Activated naive CD4-positive, alpha-beta T cell treated with anti-CD3 and anti-CD28 coated beads, Interleukin-2, amount 50 U/mL, for 24 hours (primary cell): Measurements from ENCODE around the gene DES.

Experiments
- H3K27ac Mint-ChIP-seq: one replicate; pipeline ENCODE4 v1.8.0; 2021; ENCODE audit warnings: mild to moderate bottlenecking, mixed read lengths
- H3K27me3 Mint-ChIP-seq: one replicate; pipeline ENCODE4 v1.8.0; 2021; ENCODE audit warnings: mixed read lengths
- H3K36me3 Mint-ChIP-seq: one replicate; pipeline ENCODE4 v1.8.0; 2021; ENCODE audit warnings: mixed read lengths
- H3K4me1 Mint-ChIP-seq: one replicate; pipeline ENCODE4 v1.8.0; 2021; ENCODE audit warnings: mixed read lengths
- H3K4me3 Mint-ChIP-seq: one replicate; pipeline ENCODE4 v1.8.0; 2021; ENCODE audit warnings: mild to moderate bottlenecking, mixed read lengths
- H3K9me3 Mint-ChIP-seq: one replicate; pipeline ENCODE4 v1.8.0; 2021; ENCODE audit warnings: mixed read lengths

DES gene

DNA sequence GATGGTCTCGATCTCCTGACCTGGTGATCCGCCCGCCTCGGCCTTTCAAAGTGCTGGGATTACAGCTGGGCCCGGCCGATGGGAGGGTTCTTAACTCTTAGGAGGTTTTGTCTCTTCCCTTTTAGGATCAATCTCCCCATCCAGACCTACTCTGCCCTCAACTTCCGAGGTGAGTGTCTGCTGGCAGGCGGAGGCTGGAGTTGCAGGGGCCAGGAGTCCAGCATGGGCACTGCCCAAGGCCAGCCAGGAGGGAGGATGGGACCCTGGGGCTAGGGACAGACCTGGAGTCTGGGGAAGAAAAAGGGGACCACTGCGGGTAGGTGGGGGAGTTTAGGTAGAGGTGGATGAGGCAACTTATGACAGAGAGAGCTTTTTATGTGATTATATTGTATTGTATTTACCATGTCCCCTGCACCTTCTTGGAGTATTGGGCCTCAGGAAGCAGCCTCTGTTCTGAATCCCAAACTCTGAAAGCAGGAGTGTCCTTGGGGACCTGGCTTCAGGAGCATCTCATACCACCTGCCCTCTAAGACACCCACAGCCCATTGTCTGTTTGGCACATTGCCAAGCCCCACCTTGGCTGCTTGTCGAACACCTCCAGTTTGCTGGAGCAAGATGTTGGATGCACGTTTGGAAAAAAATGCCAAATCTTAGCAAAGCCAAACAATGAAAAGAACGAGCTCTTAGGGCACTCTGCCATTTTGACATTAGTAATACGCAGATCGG is 5.6 kb downstream of the DES start:
- H3K27me3 Mint-ChIP-seq = peaks cover 10% of the 10 kb centered on the region
- no peaks in the 10 kb centered on the region for H3K9me3 Mint-ChIP-seq
- no peak overlapping the region for H3K4me3 Mint-ChIP-seq
- no peaks in the 10 kb centered on the region for H3K36me3 Mint-ChIP-seq
- no peaks in the 10 kb centered on the region for H3K4me1 Mint-ChIP-seq
- H3K27ac Mint-ChIP-seq = no peak overlapping the region

- H3K27ac Mint-ChIP-seq = no peak overlapping the region
- no peaks in the 10 kb centered on the region for H3K4me1 Mint-ChIP-seq
- no peak overlapping the region for H3K4me3 Mint-ChIP-seq
- H3K27me3 Mint-ChIP-seq = peaks cover 1% of the 10 kb centered on the region
- H3K9me3 Mint-ChIP-seq = no peaks in the 10 kb centered on the region
- no peaks in the 10 kb centered on the region for H3K36me3 Mint-ChIP-seq
Observed at GRCh38 chr2:219425238-219426067, 7.3 kb downstream of the DES start.

DNA sequence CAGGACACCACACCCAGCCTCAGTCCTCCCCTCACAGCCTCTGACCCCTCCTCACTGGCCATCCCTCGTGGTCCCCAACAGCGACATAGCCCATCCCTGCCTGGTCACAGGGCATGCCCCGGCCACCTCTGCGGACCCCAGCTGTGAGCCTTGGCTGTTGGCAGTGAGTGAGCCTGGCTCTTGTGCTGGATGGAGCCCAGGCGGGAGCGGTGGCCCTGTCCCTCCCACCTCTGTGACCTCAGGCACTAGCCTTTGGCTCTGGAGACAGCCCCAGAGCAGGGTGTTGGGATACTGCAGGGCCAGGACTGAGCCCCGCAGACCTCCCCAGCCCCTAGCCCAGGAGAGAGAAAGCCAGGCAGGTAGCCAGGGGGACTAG is 7.9 kb downstream of the DES start:
- Mint-ChIP-seq H3K36me3 (no peaks in the 10 kb centered on the region), H3K9me3 (no peaks in the 10 kb centered on the region), H3K27ac (no peak overlapping the region), H3K4me3 (no peak overlapping the region), H3K4me1 (no peaks in the 10 kb centered on the region), H3K27me3 (no peaks in the 10 kb centered on the region)

DNA sequence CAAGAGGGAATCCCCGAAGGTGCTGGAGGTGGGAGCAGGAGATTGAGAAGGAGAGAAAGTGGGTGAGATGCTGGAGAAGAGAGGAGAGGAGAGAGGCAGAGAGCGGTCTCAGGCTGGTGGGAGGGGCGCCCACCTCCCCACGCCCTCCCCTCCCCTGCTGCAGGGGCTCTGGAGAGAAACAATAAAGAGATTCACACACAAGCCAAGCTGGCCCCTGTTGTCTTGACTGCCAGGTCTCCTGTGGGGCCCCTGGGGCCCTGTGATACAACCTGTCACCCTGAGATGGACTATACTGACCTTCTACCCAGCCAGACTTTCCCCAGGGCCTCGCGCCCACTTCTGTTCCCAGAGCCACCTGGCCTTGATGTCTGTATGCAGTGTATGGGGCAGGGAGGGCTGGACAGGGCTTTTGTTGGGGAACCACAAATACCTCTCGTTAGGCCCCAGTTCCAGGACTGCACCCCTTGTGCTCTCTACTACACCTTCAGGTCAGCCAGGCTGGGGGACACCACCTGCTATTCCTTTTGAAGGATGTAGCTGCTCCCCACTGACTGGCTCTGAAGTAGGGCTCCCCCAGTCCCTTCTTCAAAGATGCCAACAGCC is 8.5 kb downstream of the DES start:
- Mint-ChIP-seq H3K36me3 (no peaks in the 10 kb centered on the region), H3K27ac (no peak overlapping the region), H3K4me1 (no peaks in the 10 kb centered on the region), H3K27me3 (peaks cover 1% of the 10 kb centered on the region), H3K4me3 (no peak overlapping the region), H3K9me3 (no peaks in the 10 kb centered on the region)

DNA sequence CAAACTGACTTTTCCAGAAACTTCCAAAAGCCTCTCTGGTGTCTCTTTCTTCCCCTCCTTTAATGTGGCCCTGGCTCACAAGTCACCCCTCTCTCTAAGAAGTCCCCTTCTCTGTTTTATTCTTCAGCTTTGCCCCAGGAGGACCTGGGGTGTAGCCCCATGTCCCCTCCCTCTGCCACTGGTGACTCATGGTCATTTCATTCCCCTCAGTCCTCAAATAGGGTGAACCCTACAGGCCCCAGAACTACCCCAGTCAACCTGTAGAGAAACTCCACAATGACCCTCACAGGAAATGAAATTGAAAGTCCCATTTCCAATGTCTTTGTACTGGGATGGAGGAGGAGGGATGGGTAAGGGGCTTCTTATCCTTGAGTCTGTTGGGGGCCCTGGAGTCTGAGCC is 10.3 kb downstream of the DES start:
- no peaks in the 10 kb centered on the region for H3K4me1 Mint-ChIP-seq
- H3K4me3 Mint-ChIP-seq = no peak overlapping the region
- peaks cover 1% of the 10 kb centered on the region for H3K27me3 Mint-ChIP-seq
- no peaks in the 10 kb centered on the region for H3K36me3 Mint-ChIP-seq
- H3K9me3 Mint-ChIP-seq = no peaks in the 10 kb centered on the region
- H3K27ac Mint-ChIP-seq = no peak overlapping the region

- no peak overlapping the region for H3K4me3 Mint-ChIP-seq
- no peaks in the 10 kb centered on the region for H3K4me1 Mint-ChIP-seq
- no peak overlapping the region for H3K27ac Mint-ChIP-seq
- no peaks in the 10 kb centered on the region for H3K36me3 Mint-ChIP-seq
- H3K9me3 Mint-ChIP-seq = no peaks in the 10 kb centered on the region
- H3K27me3 Mint-ChIP-seq = peaks cover 5% of the 10 kb centered on the region
Observed at GRCh38 chr2:219429958-219430606, 11.9 kb downstream of the DES start.

DNA sequence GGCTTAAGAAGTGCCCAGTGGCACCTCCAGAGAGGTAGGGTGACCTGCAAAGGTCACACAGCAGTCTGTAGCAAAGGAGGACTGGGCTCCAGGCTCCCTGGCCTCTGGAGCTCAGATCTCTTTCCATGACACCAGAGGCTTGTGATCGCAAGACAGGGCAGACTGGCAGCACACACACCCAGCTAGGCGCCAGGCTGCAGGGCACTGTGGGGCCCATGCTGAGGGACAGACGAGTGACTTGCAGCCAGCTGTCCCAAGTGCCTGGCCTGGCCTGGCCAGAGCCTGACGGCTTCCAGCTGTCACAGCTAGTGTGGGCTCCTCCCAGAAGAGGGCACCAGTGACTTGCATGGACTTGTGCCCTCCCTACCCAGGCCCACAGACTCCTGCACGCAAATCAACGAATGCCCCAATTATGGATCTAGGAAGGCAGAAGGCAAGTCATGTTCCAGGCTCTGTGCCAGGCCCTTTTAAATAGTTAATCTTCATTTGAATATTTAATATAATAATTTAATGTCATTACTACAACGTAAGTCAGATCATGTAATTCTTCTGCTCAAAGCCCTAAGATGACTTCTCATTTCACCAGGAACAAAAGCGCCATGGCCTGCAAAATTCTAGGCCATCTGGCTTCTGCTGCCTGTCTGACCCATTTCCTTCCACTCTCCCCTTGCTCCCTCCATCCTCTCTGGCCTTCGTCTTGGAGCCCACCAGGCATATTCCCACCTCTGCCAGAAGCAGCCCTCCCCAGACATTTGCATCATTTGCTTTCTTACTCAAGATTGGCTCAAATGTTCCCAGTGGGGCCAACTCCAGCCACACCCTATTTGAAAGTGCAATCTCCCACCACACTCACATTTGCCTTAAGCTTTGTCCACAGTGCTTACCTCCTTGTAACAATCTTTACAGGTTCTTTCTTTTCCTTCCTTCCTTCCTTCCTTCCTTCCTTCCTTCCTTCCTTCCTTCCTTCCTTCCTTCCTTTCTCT is 12.7 kb downstream of the DES start:
- Mint-ChIP-seq H3K27ac (no peak overlapping the region), H3K4me3 (no peak overlapping the region), H3K36me3 (no peaks in the 10 kb centered on the region), H3K9me3 (no peaks in the 10 kb centered on the region), H3K4me1 (no peaks in the 10 kb centered on the region), H3K27me3 (peaks cover 9% of the 10 kb centered on the region)

- Mint-ChIP-seq H3K9me3 (no peaks in the 10 kb centered on the region), H3K36me3 (no peaks in the 10 kb centered on the region), H3K4me1 (no peaks in the 10 kb centered on the region), H3K27me3 (peaks cover 12% of the 10 kb centered on the region), H3K4me3 (peak overlapping the region; percentile 19), H3K27ac (no peak overlapping the region)
Observed at GRCh38 chr2:219433666-219434467, 15.7 kb downstream of the DES start.

DNA sequence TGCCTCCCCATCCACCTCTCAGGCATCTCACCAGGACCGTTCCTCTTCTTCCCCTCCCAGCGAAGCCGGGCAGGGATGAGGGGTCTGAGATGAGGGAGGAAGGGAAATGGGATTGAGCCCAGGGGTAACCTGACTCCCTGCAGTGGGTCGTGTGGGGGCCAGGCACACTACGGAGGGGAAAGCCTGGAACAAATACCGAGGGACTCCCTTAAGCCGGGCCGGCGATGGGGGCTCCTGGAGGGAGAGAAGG is 16.2 kb downstream of the DES start:
- peak overlapping the region; percentile 19 for H3K4me3 Mint-ChIP-seq
- H3K27ac Mint-ChIP-seq = no peak overlapping the region
- H3K4me1 Mint-ChIP-seq = no peaks in the 10 kb centered on the region
- no peaks in the 10 kb centered on the region for H3K36me3 Mint-ChIP-seq
- peaks cover 12% of the 10 kb centered on the region for H3K27me3 Mint-ChIP-seq
- no peaks in the 10 kb centered on the region for H3K9me3 Mint-ChIP-seq

GRCh38 chr2:219434718-219435525 is 16.7 kb downstream of the DES start, which contains the start of gene SPEG:
TSS of gene SPEG (plus strand) at chr2:219434843. CDS start at chr2:219434978, 135 bp downstream.
- H3K27ac Mint-ChIP-seq = no peak within 1 kb of the TSS
- no peaks in the 10 kb centered on the region for H3K36me3 Mint-ChIP-seq
- no peaks in the 10 kb centered on the region for H3K4me1 Mint-ChIP-seq
- no peaks in the 10 kb centered on the region for H3K9me3 Mint-ChIP-seq
- peak within 1 kb of the TSS; percentile 19 for H3K4me3 Mint-ChIP-seq
- peaks cover 12% of the 10 kb centered on the region for H3K27me3 Mint-ChIP-seq

DNA sequence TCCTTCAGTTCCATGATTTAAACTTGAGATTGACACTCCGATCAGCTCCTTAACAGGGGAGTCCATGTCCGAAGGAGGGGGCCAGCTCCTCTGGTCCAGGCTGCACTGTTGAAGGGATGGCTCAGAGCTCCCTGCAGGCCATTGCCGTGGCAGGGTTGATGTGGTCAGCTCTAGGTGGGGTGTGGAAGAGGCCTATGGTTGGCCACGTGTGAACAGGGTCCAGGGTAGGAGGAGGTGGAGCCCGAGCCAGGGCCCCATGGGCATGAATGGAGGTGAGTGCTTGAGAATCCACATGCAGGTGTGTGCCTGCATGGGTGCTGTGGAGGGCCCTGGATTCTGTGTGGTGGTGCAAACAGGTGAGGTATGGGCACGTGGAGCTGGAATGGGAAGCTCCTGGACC is 17.5 kb downstream of the DES start:
- H3K36me3 Mint-ChIP-seq = no peaks in the 10 kb centered on the region
- H3K27me3 Mint-ChIP-seq = peaks cover 12% of the 10 kb centered on the region
- H3K4me3 Mint-ChIP-seq = no peak overlapping the region

DNA sequence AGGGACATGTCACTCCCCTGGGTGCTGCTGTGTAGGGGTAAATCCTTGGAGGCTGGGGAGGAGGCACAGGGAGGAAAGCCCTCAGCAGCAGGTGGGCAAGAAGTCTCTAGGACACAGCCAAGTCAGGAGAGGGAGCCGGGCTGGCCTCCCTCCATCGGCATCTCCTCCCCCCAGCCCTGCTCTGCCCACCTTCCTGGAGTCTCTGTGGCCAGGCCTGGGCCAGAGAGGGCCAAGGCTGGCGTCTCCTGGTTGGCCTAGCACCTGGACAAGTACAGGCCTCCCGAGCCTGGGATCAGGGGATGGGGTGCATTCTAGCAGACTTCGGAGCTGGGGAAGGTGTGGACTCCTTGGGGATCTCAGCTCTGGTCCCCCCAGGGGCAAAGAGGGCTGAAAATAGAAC is 18.3 kb downstream of the DES start:
- peaks cover 14% of the 10 kb centered on the region for H3K27me3 Mint-ChIP-seq
- no peaks in the 10 kb centered on the region for H3K9me3 Mint-ChIP-seq
- no peak overlapping the region for H3K27ac Mint-ChIP-seq
- peaks cover 9% of the 10 kb centered on the region for H3K4me1 Mint-ChIP-seq
- H3K36me3 Mint-ChIP-seq = no peaks in the 10 kb centered on the region
- H3K4me3 Mint-ChIP-seq = no peak overlapping the region

More for the DNA sequence above, 17.5 kb downstream of the DES start:
- Mint-ChIP-seq H3K9me3 (no peaks in the 10 kb centered on the region), H3K4me1 (peaks cover under 1% of the 10 kb centered on the region), H3K27ac (no peak overlapping the region)

DNA sequence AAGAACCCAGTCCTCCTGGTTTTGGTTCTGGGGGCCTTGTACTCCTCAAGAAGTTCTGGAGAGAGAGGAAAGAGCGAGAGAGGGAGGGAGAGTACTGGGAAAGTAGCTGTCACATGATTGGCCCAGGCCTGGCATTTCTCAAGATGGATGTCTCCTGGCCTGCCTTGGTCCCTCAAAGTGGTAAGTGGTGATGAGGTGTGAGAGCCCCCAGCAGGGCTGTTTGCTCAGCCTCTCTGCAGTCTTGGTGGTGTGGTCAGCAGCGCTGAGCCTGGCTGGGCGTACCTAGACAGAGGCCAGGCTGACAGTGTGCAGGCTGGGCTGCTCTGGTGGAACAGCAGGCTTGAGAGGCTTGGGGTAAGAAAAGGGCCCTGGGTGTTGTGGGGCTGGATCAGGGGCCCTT is 19.0 kb downstream of the DES start:
- no peaks in the 10 kb centered on the region for H3K36me3 Mint-ChIP-seq

More for the DNA sequence above, 19.0 kb downstream of the DES start:
- Mint-ChIP-seq H3K27me3 (peaks cover 14% of the 10 kb centered on the region), H3K4me1 (peaks cover 9% of the 10 kb centered on the region), H3K9me3 (no peaks in the 10 kb centered on the region), H3K27ac (no peak overlapping the region), H3K4me3 (no peak overlapping the region)
